H9 (cell line): ENCODE measurements around the gene SPEG. TPM values are rescaled to one million over a fixed set of nuclear protein-coding genes. Genes with fewer than 3 reads are reported as not detected.

Experiments used
- DNase-seq: peaks from one replicate; pipeline ENCODE4 v3.0.0-alpha.2; 2017
- H2AFZ ChIP-seq: one replicate; pipeline ENCODE4 v1.6.1; 2013; ENCODE audit warnings: mild to moderate bottlenecking, low read length, control low read depth, moderate library complexity
- H2AK5ac ChIP-seq: 2 replicates; pipeline ENCODE4 v1.6.1; 2013; ENCODE audit warnings: low read length, control low read depth, mixed read lengths; ENCODE audit not compliant: insufficient read length
- H2BK120ac ChIP-seq: one replicate; pipeline ENCODE4 v1.6.1; 2013; ENCODE audit warnings: low read depth, mild to moderate bottlenecking, low read length, control low read depth, inconsistent platforms; ENCODE audit not compliant: poor library complexity, severe bottlenecking
- H2BK12ac ChIP-seq: 2 replicates; pipeline ENCODE4 v1.6.1; 2013; ENCODE audit warnings: low read length, control low read depth, mixed read lengths, low read depth; ENCODE audit not compliant: insufficient read length
- H2BK15ac ChIP-seq: 2 replicates; pipeline ENCODE4 v1.6.1; 2013; ENCODE audit warnings: low read depth, low read length, control low read depth
- H2BK20ac ChIP-seq: one replicate; pipeline ENCODE4 v1.6.1; 2013; ENCODE audit warnings: low read depth, mild to moderate bottlenecking, low read length, control low read depth, inconsistent platforms; ENCODE audit not compliant: poor library complexity, severe bottlenecking
- H2BK5ac ChIP-seq: 2 replicates; pipeline ENCODE4 v1.6.1; 2013; ENCODE audit warnings: low read length, control low read depth, mixed read lengths; ENCODE audit not compliant: insufficient read length
- H3K14ac ChIP-seq: 2 replicates; pipeline ENCODE4 v1.6.1; 2013; ENCODE audit warnings: low read length, control low read depth; ENCODE audit not compliant: insufficient read depth
- H3K18ac ChIP-seq: 2 replicates; pipeline ENCODE4 v1.6.1; 2013; ENCODE audit warnings: low read depth, mild to moderate bottlenecking, mixed read lengths, low read length, control low read depth; ENCODE audit not compliant: insufficient read length
- H3K23ac ChIP-seq: 2 replicates; pipeline ENCODE4 v1.6.1; 2013; ENCODE audit warnings: low read length, control low read depth, mixed read lengths, low read depth; ENCODE audit not compliant: insufficient read length
- H3K23me2 ChIP-seq: 2 replicates; pipeline ENCODE4 v1.6.1; 2013; ENCODE audit warnings: low read depth, mild to moderate bottlenecking, mixed read lengths, low read length, control low read depth; ENCODE audit not compliant: insufficient read length, poor library complexity, severe bottlenecking
- H3K27ac ChIP-seq: 2 replicates; pipeline ENCODE4 v1.5.1; 2013; ENCODE audit warnings: low read length, control low read depth, mixed read lengths, low read depth; ENCODE audit not compliant: insufficient read length
- H3K27me3 ChIP-seq: 2 replicates; pipeline ENCODE4 v1.6.1; 2013; ENCODE audit warnings: low read length, control low read depth, inconsistent platforms; ENCODE audit not compliant: insufficient read depth
- H3K4ac ChIP-seq: 2 replicates; pipeline ENCODE4 v1.6.1; 2013; ENCODE audit warnings: low read depth, mild to moderate bottlenecking, control low read depth, inconsistent platforms, low read length, moderate library complexity
- H3K4me1 ChIP-seq: 2 replicates; pipeline ENCODE4 v1.6.1; 2013; ENCODE audit warnings: low read length, control low read depth, inconsistent platforms; ENCODE audit not compliant: insufficient read depth
- H3K4me2 ChIP-seq: 2 replicates; pipeline ENCODE4 v1.6.1; 2013; ENCODE audit warnings: low read length, control low read depth, mixed read lengths; ENCODE audit not compliant: insufficient read length, insufficient read depth
- H3K56ac ChIP-seq: 2 replicates; pipeline ENCODE4 v1.6.1; 2013; ENCODE audit warnings: low read depth, mild to moderate bottlenecking, mixed read lengths, low read length, control low read depth; ENCODE audit not compliant: insufficient read length
- H3K79me1 ChIP-seq: 2 replicates; pipeline ENCODE4 v1.6.1; 2013; ENCODE audit warnings: low read depth, mild to moderate bottlenecking, moderate library complexity, low read length, control low read depth, inconsistent platforms; ENCODE audit not compliant: insufficient read depth, poor library complexity, severe bottlenecking
- H3K79me2 ChIP-seq: 2 replicates; pipeline ENCODE4 v1.6.1; 2013; ENCODE audit warnings: low read length, control low read depth, inconsistent platforms; ENCODE audit not compliant: insufficient read depth
- H3K9ac ChIP-seq: 2 replicates; pipeline ENCODE4 v1.6.1; 2013; ENCODE audit warnings: low read length, control low read depth, mixed read lengths; ENCODE audit not compliant: insufficient read length; ENCODE audit errors: extremely low read depth
- H3K9me3 ChIP-seq: one replicate; pipeline ENCODE4 v1.6.1; 2013; ENCODE audit warnings: low read depth, low read length, inconsistent platforms; ENCODE audit not compliant: control insufficient read depth
- H3T11ph ChIP-seq: one replicate; pipeline ENCODE4 v1.6.1; 2013; ENCODE audit warnings: mild to moderate bottlenecking, low read length, control low read depth, inconsistent platforms
- H4K20me1 ChIP-seq: one replicate; pipeline ENCODE4 v1.6.1; 2013; ENCODE audit not compliant: control insufficient read depth, insufficient read length, insufficient read depth
- H4K5ac ChIP-seq: 2 replicates; pipeline ENCODE4 v1.6.1; 2013; ENCODE audit warnings: low read depth, mild to moderate bottlenecking, mixed read lengths, low read length, control low read depth; ENCODE audit not compliant: insufficient read length
- H4K8ac ChIP-seq: replicated peaks from 2 replicates; pipeline ENCODE4 v1.6.1; 2013; ENCODE audit warnings: low read length, control low read depth, mixed read lengths, low read depth; ENCODE audit not compliant: insufficient read length
- H4K91ac ChIP-seq: 2 replicates; pipeline ENCODE4 v1.6.1; 2013; ENCODE audit warnings: low read depth, mild to moderate bottlenecking, moderate library complexity, mixed read lengths, low read length, control low read depth; ENCODE audit not compliant: insufficient read length
- H3K27ac Mint-ChIP-seq, 3 experiments: 2 replicates in 2 of 3; 3 replicates in 1 of 3; pipeline ENCODE4 v1.8.0; 2020 to 2021; ENCODE audit warnings: mixed read lengths in 3 of 3, mild to moderate bottlenecking in 1 of 3, moderate library complexity in 1 of 3
- H3K27me3 Mint-ChIP-seq: 2 replicates; pipeline ENCODE4 v1.8.0; 2021; ENCODE audit warnings: low read depth, mild to moderate bottlenecking, moderate library complexity, mixed read lengths
- H3K36me3 Mint-ChIP-seq, 3 experiments: 2 replicates in 2 of 3; 3 replicates in 1 of 3; pipeline ENCODE4 v1.8.0; 2020 to 2021; ENCODE audit warnings: low read depth in 3 of 3, mixed read lengths in 3 of 3; ENCODE audit not compliant: insufficient read depth in 1 of 3
- H3K4me1 Mint-ChIP-seq, 2 experiments: 2 replicates each; pipeline ENCODE4 v1.8.0; 2020; ENCODE audit warnings: mixed read lengths in 2 of 2
- H3K4me3 Mint-ChIP-seq, 2 experiments: 2 replicates in 1 of 2; 3 replicates in 1 of 2; pipeline ENCODE4 v1.8.0; 2020 to 2021; ENCODE audit warnings: mild to moderate bottlenecking in 2 of 2, mixed read lengths in 2 of 2, moderate library complexity in 1 of 2
- H3K9me3 Mint-ChIP-seq, 2 experiments: 2 replicates in 1 of 2; 3 replicates in 1 of 2; pipeline ENCODE4 v1.8.0; 2020; ENCODE audit warnings: mild to moderate bottlenecking in 2 of 2, mixed read lengths in 2 of 2, moderate library complexity in 1 of 2
- CTCF ChIP-seq: fragments of 200-600 bp; sonication (generic); conservative IDR thresholded peaks from 3 replicates; pipeline ENCODE4 v1.8.0; 2021; ENCODE audit warnings: antibody characterized with exemption, mild to moderate bottlenecking
- WGBS: extraction: QIAGEN DNeasy Blood & Tissue Kit; methylation state at CpG from one replicate; pipeline ENCODE4 v1.1.7; 2013; ENCODE audit warnings: missing lambda C conversion rate, low lambda C conversion rate, mixed read lengths; ENCODE audit not compliant: insufficient read length; ENCODE audit errors: extremely low coverage; 5-methylcytosine and 5-hydroxymethylcytosine counted together
- total RNA-seq: library from RNA; stranded (reverse); gene quantifications from 2 replicates; pipeline ENCODE4 v1.2.1, GENCODE V29; 2021

The SPEG gene
- total RNA-seq, 1 experiment from 2014 or later: 23.7 TPM

GRCh38 chr2:219523031-219523671 lies 88.5 kb downstream of the SPEG start:
- Histone ChIP-seq H3K27ac (no peak overlapping the region), H2BK120ac (no peak overlapping the region), H4K8ac (no peak overlapping the region), H2BK5ac (no peak overlapping the region), H2BK12ac (no peak overlapping the region), H3K4me2 (peak overlapping the region; percentile 44), H3T11ph (no peak overlapping the region), H4K91ac (no peak overlapping the region), H3K79me1 (no peaks in the 10 kb centered on the region), H3K56ac (no peak overlapping the region), H2BK20ac (no peak overlapping the region), H3K23ac (no peak overlapping the region), H3K27me3 (peaks cover under 1% of the 10 kb centered on the region; the same call in 1 of the 2 replicates), H3K18ac (no peak overlapping the region), H3K23me2 (peaks cover 4% of the 10 kb centered on the region), H3K14ac (no peak overlapping the region), H2BK15ac (no peak overlapping the region), H4K5ac (no peak overlapping the region), H3K9ac (no peak overlapping the region), H3K4me1 (peaks cover 7% of the 10 kb centered on the region; the same call in 1 of the 2 replicates), H2AK5ac (no peak overlapping the region), H2AFZ (no peak overlapping the region), H3K9me3 (no peaks in the 10 kb centered on the region), H3K4ac (no peak overlapping the region), H4K20me1 (no peaks in the 10 kb centered on the region), H3K79me2 (no peaks in the 10 kb centered on the region)
- peaks cover 49% of the 10 kb centered on the region for H3K27me3 Mint-ChIP-seq
- no peaks in the 10 kb centered on the region for H3K36me3 Mint-ChIP-seq
- peak; percentile 76 for DNase-seq
- peaks cover 51 to 69% of the 10 kb centered on the region in 2 experiments for H3K4me1 Mint-ChIP-seq
- H3K9me3 Mint-ChIP-seq: no peaks in the 10 kb centered on the region
- H3K4me3 Mint-ChIP-seq: peak overlapping the region; percentile 50 to 76
- no peak overlapping the region for H3K27ac Mint-ChIP-seq
- TF ChIP-seq CTCF: peak; percentile 69
- no CpG with 5 or more reads among the region's 24 CpGs for WGBS
